ENCODE results near the gene CCDC122.
A peak's percentile ranks its signal among the peaks of the same experiment; 100 is the strongest.

The CCDC122 gene

GRCh38 chr13:43808676-43809075 is 70.9 kb downstream of the CCDC122 start:
- H3K4me3 ChIP-seq (replicated peaks in 1 of 2; ENCODE audit: low read depth in 2 of 2, low read length in 2 of 2) = no peak overlapping the region
- no peak for DNase-seq (ENCODE audit: low read depth in 2 of 2)
- no peak for TF ChIP-seq CTCF (IDR thresholded peaks at IDR 0.05; ENCODE audit: low read depth, low read length)

- H3K4me3 ChIP-seq (replicated peaks in 1 of 2; ENCODE audit: low read depth in 2 of 2, low read length in 2 of 2) = no peak overlapping the region
- no peak for TF ChIP-seq CTCF (IDR thresholded peaks at IDR 0.05; ENCODE audit: low read depth, low read length)
- DNase-seq (ENCODE audit: low read depth in 2 of 2) = peak in 1 of 2 donors; percentile 41
Measured at GRCh38 chr13:43805681-43806128, 73.8 kb downstream of the CCDC122 start.

DNA sequence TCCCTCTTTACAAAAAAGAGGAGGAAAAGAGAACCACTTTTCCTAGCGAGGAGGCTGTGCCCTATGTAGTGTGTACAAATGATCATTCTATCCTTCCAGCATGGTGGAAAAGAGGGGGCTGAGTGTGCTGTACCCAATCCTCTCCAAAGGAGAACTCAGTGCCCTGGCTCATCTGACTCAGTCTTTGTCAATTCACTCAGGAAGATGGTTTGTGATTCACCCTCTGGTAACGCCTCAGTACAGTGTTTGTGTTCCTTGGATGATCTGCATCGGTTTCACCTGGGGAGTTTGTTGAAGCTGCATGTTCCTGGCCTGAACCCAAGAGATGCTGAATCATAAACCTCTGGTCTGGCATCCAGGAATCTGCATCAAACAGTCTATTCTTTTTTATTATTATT is 74.5 kb downstream of the CCDC122 start:
- peak; percentile 51 to 99 for DNase-seq (ENCODE audit: low read depth in 2 of 2)
- H3K4me3 ChIP-seq (replicated peaks in 1 of 2; ENCODE audit: low read depth in 2 of 2, low read length in 2 of 2) = peak overlapping the region in 1 of 2 donors; percentile 43
- no peak for TF ChIP-seq CTCF (IDR thresholded peaks at IDR 0.05; ENCODE audit: low read depth, low read length)

DNA sequence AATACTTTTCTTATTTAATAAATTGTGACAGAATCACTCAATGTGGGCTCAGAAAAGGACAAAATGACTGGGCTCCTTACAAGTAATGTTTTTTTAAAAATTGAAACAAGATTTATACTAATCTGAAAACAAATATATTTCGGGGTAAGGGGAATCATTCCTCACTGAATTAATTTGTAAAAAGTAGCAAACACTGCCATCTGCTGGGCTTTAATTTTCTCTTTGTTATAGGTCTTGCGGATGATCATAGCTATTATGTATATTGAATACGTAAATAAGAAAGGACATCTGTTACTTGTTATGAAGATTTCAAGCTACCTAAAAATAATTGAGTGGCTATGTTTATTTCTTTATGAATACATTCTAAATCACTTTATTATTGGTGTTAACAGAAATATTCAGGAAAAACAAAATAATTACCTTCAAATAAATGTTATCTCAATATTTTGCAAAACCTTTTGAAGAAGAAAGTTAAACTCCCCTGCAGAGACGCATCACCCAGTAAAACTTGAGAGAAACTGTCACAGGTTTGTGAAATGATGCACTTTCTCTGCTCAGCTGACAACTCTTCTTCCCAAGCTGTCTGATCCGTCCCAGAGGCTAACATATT is 75.0 kb downstream of the CCDC122 start:
- no peak for TF ChIP-seq CTCF (IDR thresholded peaks at IDR 0.05; ENCODE audit: low read depth, low read length)
- peak overlapping the region in 1 of 2 donors; percentile 43 for H3K4me3 ChIP-seq (replicated peaks in 1 of 2; ENCODE audit: low read depth in 2 of 2, low read length in 2 of 2)
- peak; percentile 82 to 91 for DNase-seq (ENCODE audit: low read depth in 2 of 2)

GRCh38 chr13:43802511-43802910 is 77.0 kb downstream of the CCDC122 start:
- no peak overlapping the region for H3K4me3 ChIP-seq (replicated peaks in 1 of 2; ENCODE audit: low read depth in 2 of 2, low read length in 2 of 2)
- no peak for DNase-seq (ENCODE audit: low read depth in 2 of 2)
- no peak for TF ChIP-seq CTCF (IDR thresholded peaks at IDR 0.05; ENCODE audit: low read depth, low read length)

GRCh38 chr13:43800828-43801227 is 78.7 kb downstream of the CCDC122 start:
- no peak for DNase-seq (ENCODE audit: low read depth in 2 of 2)
- H3K4me3 ChIP-seq (replicated peaks in 1 of 2; ENCODE audit: low read depth in 2 of 2, low read length in 2 of 2) = no peak overlapping the region
- TF ChIP-seq CTCF (IDR thresholded peaks at IDR 0.05; ENCODE audit: low read depth, low read length) = no peak

DNA sequence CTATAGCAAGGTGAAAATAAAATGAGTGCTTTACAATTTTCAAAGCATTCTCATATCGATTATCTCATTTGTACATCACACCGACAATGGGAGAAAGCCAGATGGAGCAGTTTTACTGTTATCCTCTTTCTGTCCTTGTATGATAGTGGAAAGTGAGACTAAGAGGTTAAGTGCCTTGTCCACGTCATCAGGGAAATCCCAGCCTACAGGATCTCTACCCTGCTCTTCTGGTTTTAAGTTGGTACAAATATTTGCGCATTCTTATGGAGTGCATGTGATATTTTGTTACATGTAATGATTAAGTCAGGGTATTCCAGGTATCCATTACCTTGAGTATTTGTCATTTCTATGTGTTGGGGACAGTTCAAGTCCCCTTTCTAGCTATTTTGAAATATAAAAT is 80.3 kb downstream of the CCDC122 start:
- no peak for TF ChIP-seq CTCF (IDR thresholded peaks at IDR 0.05; ENCODE audit: low read depth, low read length)
- DNase-seq (ENCODE audit: low read depth in 2 of 2) = no peak
- H3K4me3 ChIP-seq (replicated peaks in 1 of 2; ENCODE audit: low read depth in 2 of 2, low read length in 2 of 2) = no peak overlapping the region

All from cardiac fibroblast (primary cell).